Anterior cingulate cortex (tissue), 58 donors: ENCODE results near the gene RFX8.
A peak's percentile ranks its signal among the peaks of the same experiment; 100 is the strongest.
"Not testable (repeated sequence)": the region's sequence is repeated elsewhere in the genome, so short reads cannot be mapped to it uniquely, and the experiment has no call there.

Source experiments
- DNase-seq, 58 donors: peaks; one replicate each; lab custom pipeline; 2025; lab: John Stamatoyannopoulos, UW

RFX8 gene

DNA sequence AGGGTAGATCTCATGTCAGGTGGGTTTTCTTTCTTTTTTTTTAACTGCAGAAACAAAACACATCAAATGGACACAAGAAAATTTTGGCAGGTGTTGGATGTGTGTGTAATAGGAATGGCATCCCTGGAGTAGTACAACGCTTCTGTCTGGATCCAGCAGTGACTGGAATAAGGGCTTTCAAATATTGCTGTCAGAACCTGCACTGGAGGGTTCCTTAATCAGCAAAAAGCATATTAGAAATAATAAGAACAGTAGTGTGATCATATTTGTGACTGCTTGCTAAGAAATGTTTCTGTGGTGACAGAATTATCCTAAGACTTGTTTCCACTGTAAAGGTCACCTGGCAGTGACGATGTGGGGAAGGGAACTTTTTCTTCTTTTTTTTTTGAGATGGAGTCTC is 118.4 kb downstream of the RFX8 start:
- DNase-seq = no peak

- DNase-seq = no peak
Observed at GRCh38 chr2:101356055-101356454, 118.9 kb downstream of the RFX8 start.

- DNase-seq = no peak
Observed at GRCh38 chr2:101355401-101356054, 119.4 kb downstream of the RFX8 start.

GRCh38 chr2:101354420-101355311 is 120.2 kb downstream of the RFX8 start:
- DNase-seq = no peak

DNA sequence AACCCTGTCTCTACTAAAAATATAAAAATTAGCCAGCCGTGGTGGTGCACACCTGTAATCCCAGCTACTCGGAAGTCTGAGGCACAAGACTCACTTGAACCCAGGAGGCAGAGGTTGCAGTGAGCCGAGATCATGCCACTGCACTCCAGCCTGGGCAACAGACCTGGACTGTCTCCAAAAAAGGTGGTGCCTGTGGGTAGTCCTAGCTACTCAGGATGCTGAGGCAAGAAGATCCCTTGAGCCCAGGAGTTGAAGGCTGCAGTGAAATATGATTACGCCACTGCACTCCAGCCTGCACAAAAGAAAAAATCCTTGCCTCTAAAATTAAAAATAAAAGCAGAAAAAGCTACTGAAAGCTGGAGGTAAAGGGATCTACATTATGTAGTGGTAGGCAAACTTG is 122.3 kb downstream of the RFX8 start:
- not testable (repeated sequence) for DNase-seq

DNA sequence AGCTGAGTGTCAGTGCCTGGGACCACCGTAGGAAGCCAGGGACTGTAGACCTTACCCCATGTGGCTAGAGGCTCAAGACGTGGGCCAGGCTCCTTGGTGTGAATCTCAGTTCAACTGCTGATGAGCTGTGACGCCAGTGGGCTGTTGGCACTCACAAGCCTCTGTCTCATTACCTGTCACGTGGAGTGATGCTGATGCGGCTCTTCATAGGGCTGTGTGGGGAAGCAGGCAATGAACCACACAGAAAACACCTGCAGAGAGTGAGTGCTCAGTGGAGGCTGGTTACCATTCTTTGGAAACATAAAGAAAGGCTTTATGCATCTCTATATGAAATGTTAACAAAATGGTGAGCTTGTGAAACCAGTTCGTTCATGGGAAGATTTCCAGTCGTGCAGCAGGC is 123.7 kb downstream of the RFX8 start:
- no peak for DNase-seq

GRCh38 chr2:101349893-101350662 is 124.8 kb downstream of the RFX8 start:
- DNase-seq = peak in 18 of 58 donors; percentile 6 to 69 (median 38)

DNA sequence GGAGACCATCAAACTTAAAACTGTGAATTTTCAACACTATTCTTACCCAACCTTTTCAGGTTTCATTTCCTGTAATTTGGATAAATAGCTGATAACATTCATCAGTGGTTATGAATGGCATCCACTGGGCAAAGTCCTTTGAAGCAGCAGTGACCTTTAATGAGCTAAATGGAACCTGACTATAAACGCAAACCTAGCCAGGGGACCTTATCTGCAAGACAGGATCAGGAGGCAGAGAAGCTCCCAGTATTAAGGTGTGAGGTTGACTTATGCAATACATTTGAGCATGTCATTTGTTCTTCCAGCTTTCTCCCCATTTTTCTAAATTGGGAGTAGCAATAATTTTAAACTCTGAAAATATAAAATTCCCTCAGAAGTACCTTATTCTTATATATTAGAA is 126.0 kb downstream of the RFX8 start:
- DNase-seq = no peak
